ENCODE measurements around the gene FOXA3.

The FOXA3 gene

DNA sequence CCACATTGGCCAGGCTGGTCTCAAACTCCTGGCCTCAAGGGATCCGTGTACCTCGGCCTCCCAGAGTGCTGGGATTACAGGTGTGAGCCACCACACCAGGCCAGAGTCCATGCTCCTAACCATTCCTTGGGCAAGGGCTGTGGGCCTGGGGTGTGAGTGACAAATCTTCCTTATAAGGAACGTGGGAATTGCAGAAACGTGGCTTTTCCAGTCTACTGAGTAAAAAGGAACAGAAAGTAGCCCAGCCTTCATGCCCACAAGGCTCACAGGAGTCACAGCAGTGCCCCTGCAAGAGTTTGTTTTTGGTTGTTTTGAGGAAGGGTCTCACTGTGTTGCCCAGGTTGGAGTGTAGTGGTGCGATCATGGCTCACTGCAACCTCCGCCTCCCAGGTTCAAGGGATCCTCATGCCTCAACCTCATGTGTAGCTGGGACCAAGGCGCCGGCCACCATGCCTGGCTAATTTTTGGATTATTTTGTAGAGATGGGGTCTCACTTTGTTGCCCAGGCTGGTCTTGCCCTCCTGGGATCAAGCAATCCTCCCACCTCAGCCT lies 33.2 kb downstream of the FOXA3 start:
- DNase-seq, result no peak

- DNase-seq, result no peak
Measured at GRCh38 chr19:45899253-45899652, 35.1 kb downstream of the FOXA3 start.

DNA sequence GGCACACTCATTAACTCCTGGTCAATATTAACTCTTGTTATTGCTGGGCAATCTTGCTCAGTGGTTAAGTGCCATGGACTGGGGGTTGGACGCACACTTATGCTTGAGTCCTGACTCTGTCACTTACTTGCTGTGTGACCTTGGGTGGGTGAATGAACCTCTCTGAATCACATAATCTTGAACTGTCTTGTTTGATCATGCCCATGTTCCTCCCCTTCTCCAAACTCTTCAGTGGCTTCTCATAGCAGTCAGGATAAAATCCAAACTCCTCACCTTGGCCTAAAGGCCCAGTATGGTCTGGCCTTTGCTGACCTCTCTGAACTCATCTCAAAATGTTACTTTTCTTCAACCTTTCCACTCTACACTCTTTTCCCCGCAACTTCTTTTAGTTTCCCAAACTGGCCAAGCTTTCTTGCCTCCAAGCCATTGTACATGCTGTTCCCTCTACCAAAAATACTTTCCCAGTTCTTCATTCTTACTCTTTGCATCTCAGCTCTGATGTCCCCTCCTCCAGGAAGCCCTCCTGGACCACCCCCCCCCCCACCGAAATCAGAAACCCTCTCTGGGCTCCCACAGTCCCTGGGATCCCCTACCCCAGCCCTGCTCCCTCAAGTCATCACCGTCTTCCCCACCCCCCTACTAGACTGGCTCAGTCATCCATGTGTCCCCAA lies 35.9 kb downstream of the FOXA3 start:
- DNase-seq, result no peak

DNA sequence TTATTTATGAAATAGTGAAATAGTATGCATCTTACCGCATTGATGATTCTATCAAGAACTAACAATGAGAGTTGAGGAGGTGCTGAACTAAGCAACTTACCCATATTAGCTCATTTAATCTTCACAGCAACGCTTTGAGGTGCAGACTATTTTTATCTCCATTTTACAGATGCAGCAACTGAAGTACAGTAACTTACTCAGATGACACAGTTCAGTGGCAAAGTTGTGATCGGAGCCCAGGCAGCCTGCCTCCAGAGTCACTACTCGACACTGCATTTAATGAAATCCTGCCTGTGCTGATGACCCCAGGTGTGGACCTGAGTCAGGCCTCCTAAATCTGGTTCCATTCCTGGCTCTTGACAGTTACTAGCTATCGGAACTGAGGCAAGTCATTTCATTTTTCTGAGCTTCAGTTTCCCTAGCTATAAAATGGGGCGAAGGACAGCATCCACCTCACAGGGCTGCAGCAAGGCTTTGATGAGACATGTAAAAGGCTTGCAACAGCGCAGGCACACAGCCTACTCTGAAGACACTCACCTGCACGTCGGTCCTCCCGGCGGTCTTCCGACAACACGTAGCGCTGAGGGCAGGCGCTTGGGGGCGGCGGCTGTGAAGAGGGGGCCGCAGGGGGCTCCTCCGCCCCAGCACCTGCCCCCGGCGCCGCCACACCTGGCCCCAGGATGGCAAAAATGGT lies 36.8 kb downstream of the FOXA3 start:
- peak in 1 of 3 experiments; percentile 40 for DNase-seq

DNA sequence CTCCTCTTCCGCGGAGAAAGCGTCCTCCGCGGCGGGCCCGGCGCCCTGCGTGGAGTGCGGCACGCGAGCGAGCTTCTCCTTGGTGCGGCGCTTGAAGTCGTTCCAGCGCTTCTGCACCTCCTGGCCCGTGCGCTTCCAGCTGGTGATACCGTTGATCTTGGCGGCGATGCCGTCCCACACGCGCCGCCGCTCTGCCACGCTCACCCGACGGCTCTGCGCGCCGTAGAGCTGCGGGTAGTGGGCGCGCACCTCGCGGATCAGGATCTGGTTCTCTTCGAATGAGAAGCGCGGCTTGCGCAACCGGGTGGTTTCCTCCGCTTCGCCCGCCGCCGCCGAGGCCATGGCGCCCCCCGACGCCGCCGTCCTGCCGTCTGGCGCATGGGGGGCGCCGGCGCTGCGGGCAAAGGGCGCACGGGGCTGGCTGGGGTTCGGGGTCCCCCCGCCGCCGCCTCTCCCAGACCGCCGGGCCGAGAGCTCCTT lies 37.3 kb downstream of the FOXA3 start:
- peak; percentile 31 to 53 (median 40) for DNase-seq

- DNase-seq, result peak; percentile 22 to 67 (median 56)
Measured at GRCh38 chr19:45901912-45902650, 38.0 kb downstream of the FOXA3 start, which contains the start of gene MYPOP. TSS of gene MYPOP (minus strand) at chr19:45902613. CDS start at chr19:45901773, 840 bp downstream.

DNA sequence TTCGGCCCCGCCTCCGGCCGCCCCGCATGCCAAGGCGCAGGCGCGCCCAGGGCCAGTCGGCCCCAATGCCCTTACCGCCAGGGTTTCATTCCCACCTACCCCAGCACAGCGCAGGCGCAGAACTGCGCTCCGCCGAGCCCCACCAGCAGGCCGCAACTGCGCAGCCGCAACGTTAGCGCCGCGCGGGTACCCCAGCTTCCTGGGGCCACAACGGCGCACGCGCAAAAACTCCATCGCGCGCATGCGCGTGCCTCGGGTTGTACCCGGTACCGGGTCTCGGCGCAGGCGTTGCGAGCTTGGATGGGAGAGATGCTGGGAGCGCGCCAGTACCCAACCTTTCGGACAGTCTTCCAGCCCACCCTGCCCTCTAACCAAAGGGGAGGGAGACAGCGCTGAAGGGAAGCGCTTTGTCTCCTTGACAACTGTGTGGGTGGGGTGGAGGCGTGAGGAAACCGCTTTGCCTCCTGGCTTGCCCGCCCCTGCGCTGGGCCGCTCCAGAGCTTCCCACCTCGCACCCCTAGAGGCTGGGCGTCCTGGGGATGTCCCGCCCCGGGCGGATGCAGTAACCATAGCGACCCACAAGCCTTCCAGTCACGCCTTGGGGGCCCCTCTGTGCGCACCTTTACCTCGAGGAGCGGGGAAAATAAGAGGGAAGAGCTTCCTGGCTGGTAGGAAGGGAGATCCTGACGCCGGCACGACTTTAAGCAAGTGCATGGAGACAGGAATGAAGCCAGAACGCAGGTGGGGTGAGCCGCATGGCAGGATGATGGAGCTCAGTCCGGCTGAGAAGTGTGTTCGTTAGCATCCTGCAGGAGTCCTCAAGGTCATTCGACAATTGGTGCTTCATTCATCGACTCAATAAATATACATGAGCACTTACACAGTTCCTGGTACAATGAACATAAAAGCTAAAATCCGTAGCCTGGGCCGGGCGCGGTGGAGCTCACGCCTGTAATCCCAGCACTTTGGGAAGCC lies 38.8 kb downstream of the FOXA3 start:
- DNase-seq, result peak; percentile 98 to 99 (median 99)

DNA sequence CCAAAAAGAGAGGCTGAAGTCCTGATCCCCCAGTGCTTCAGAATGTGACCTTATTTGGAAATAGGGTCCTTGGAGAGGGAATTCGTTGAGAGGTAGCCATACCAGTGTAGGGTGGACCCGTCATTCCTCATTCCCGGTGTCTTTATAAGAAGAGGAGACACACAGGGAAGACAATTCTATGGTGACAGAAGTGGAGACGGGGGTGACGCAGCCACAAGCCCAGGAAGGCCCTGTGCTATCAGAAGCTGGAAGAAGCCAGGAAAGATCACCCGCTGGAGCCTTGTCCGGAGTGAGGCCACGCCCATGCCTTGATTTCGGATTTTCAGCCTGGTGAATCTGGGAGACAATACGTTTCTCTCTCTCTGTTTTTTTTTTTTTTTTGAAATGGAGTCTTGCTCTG lies 40.9 kb downstream of the FOXA3 start:
- DNase-seq, result no peak

- no peak for DNase-seq
Measured at GRCh38 chr19:45906221-45906620, 42.1 kb downstream of the FOXA3 start.

GRCh38 chr19:45908956-45909355 lies 44.8 kb downstream of the FOXA3 start:
- DNase-seq, result no peak

GRCh38 chr19:45911291-45911690 lies 47.2 kb downstream of the FOXA3 start:
- no peak for DNase-seq

- no peak for DNase-seq
Measured at GRCh38 chr19:45913874-45914830, 50.0 kb downstream of the FOXA3 start, which contains the start of gene NANOS2. TSS of gene NANOS2 (minus strand) at chr19:45914778. CDS start at chr19:45914693, 85 bp downstream.

DNA sequence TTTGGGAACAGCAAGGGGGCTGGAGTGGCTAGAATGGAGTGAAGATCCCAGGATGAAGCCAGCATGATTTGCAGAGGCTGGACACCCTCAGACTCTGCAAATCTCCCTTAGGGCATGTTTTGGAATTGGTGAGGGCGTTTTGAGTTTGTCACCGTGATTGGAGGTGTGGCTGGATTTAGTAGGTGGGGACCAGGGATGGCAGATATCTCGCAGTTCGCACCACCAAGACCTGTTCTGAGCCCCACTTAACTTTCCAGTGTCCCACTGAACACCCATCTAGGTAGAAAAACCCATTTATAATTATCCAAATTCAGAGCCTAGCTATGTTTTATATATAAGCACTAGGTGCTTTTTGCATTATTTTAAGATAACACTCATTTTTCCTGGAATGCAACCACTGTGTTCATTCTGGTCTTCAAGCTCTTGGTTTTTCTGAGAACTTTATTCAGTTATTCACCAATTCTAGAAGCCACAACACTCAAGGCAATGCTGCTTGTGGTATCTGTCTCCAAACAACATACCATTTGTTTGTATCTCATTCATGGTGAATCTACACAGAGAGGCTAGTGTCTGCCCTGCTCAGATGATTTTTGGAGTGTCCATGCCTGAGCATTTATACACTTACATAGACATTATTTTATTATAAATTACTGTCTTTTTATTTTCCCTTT lies 53.4 kb downstream of the FOXA3 start:
- DNase-seq, result no peak

GRCh38 chr19:45918721-45919120 lies 54.6 kb downstream of the FOXA3 start:
- no peak for DNase-seq

- no peak for DNase-seq
Measured at GRCh38 chr19:45919678-45920077, 55.6 kb downstream of the FOXA3 start.

DNA sequence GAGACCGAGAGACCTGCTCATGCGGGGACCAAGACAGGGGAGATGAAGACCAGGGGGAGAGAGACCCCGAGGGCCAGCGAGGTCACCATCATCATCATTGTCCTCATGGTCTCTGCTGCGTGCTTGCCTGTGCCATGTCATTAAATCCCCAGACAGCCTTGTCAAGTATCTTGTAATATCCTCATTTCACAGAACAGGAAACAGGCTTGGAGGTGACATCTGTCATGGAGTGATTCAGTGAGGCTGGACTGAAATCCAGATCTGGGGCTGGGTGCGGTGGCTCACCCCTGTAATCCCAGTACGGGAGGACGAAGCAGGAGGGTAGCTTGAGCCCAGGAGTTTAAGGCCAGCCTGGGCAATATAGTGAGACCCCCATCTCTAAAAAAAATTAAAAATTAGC lies 56.3 kb downstream of the FOXA3 start:
- DNase-seq, result no peak

DNA sequence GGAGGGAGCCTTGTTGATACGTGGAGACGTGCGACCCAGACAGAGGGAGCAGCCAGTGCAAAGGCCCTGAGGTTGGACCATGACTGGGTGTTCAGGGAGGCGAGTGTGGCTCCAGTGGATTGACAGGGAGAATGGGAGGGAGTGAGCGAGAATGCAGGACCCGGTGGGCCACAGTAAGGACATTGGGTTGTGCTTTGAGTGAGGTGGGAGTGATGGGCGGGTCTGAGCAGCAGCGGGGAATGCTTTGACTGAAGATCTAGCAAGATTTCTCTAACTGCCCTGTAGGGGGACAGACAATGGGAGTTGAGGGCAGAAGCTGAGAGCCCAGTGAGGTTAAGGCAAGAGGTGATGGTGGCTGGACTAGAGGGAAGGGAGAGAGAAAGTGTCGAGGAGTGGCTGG lies 58.2 kb downstream of the FOXA3 start:
- DNase-seq, result no peak
